K562 (cell line): ENCODE data around the gene CHRND. TPM values are rescaled to one million over a fixed set of nuclear protein-coding genes. Genes with fewer than 3 reads are reported as not detected.

ENCODE experiments used
- ATAC-seq: fragments of 200-7000 bp; cut with Tn5 transposase; 3 replicates; pipeline ENCODE4 v1.9.1; 2020; ENCODE audit warnings: moderate library complexity
- BruUV-seq: library from RNA; stranded (reverse); fragments of 400-500 nt; replicated peaks from 2 replicates; lab custom pipeline; 2021; lab: Mats Ljungman, UMichigan
- CTCF ChIA-PET: fragments of 300-600 bp; formaldehyde crosslinking; extraction: SDS; loops from one replicate; lab custom pipeline; 2021; ENCODE audit warnings: low intra/inter-chr PET ratio; lab: Yijun Ruan, JAX
- POLR2A ChIA-PET: fragments of 300-600, 350-650 bp; sonication (Branson Sonifier 250); formaldehyde crosslinking; extraction: SDS; loops from one replicate; lab custom pipeline; 2021; ENCODE audit warnings: antibody characterized with exemption, inconsistent platforms; lab: Yijun Ruan, JAX
- DNase-seq, 4 experiments: peaks; one replicate each; pipeline versions ENCODE4 v3.0.0 to v3.0.0-alpha.2; 2011 to 2018; ENCODE audit warnings: low spot score in 3 of 4, mixed read lengths in 3 of 4; ENCODE audit errors: extremely low read depth in 1 of 4
- FAIRE-seq: peaks from 2 replicates; lab custom pipeline; 2011; peaks lifted over from hg19 to GRCh38; lab: Jason Lieb, UNC
- H2AFZ ChIP-seq: 2 replicates; pipeline ENCODE4 v1.6.0; 2011; ENCODE audit warnings: low read depth, low read length, control low read depth, inconsistent platforms
- H3K27ac ChIP-seq: fragments of 200-600 bp; 3 replicates; pipeline ENCODE4 v1.8.0; 2011; ENCODE audit warnings: low read depth, mild to moderate bottlenecking, control low read depth, inconsistent platforms, low read length, moderate library complexity, mixed read lengths; ENCODE audit errors: extremely low read depth
- H3K27me3 ChIP-seq, 2 experiments: fragments of 300-600 bp in 1 of 2; 2 replicates in 1 of 2; 3 replicates in 1 of 2; pipeline versions ENCODE4 v1.6.0 to v1.8.0; 2011; ENCODE audit warnings: inconsistent platforms in 2 of 2, low read length in 2 of 2, mild to moderate bottlenecking in 1 of 2, mixed read lengths in 1 of 2, moderate library complexity in 1 of 2; ENCODE audit not compliant: control insufficient read depth in 2 of 2, insufficient read depth in 2 of 2
- H3K36me3 ChIP-seq: fragments of 300-600 bp; 3 replicates; pipeline ENCODE4 v1.8.0; 2011; ENCODE audit warnings: mild to moderate bottlenecking, low read length, inconsistent platforms; ENCODE audit not compliant: control insufficient read depth, insufficient read depth
- H3K4me1 ChIP-seq, 2 experiments: fragments of 200-600 bp in 1 of 2; replicated peaks in 1 of 2; 2 replicates in 1 of 2; 3 replicates in 1 of 2; pipeline versions ENCODE4 v1.5.1 to v1.8.0; 2011; ENCODE audit warnings: inconsistent platforms in 2 of 2, low read length in 2 of 2, mild to moderate bottlenecking in 1 of 2, mixed read lengths in 1 of 2, moderate library complexity in 1 of 2; ENCODE audit not compliant: control insufficient read depth in 2 of 2, insufficient read depth in 2 of 2
- H3K4me2 ChIP-seq: 2 replicates; pipeline ENCODE4 v1.6.1; 2011; ENCODE audit warnings: low read length, control low read depth, inconsistent platforms, mixed read lengths; ENCODE audit not compliant: insufficient read depth
- H3K4me3 ChIP-seq: fragments of 200-600 bp; sonication (generic), shearing (Covaris generic); 2 replicates; pipeline ENCODE4 v1.5.1; 2016; ENCODE audit warnings: control low read depth, inconsistent platforms
- H3K79me2 ChIP-seq: fragments of 200-600 bp; 3 replicates; pipeline ENCODE4 v1.8.0; 2011; ENCODE audit warnings: low read length, inconsistent platforms; ENCODE audit not compliant: control insufficient read depth, insufficient read depth
- H3K9ac ChIP-seq, 2 experiments: 2 replicates each; pipeline versions ENCODE4 v1.6.0 to v1.6.1; 2011; ENCODE audit warnings: low read depth in 2 of 2, low read length in 2 of 2, control low read depth in 1 of 2, inconsistent platforms in 1 of 2, mild to moderate bottlenecking in 1 of 2, mixed read lengths in 1 of 2; ENCODE audit not compliant: insufficient read depth in 1 of 2
- H3K9me1 ChIP-seq: one replicate; pipeline ENCODE4 v1.6.0; 2011; ENCODE audit warnings: inconsistent platforms, mild to moderate bottlenecking, low read length, moderate library complexity; ENCODE audit not compliant: control insufficient read depth, insufficient read depth
- H3K9me3 ChIP-seq: replicated peaks from 2 replicates; pipeline ENCODE4 v1.5.1; 2011; ENCODE audit warnings: low read depth, low read length, inconsistent platforms; ENCODE audit not compliant: control insufficient read depth, insufficient read depth
- H4K20me1 ChIP-seq: replicated peaks from 2 replicates; pipeline ENCODE4 v1.6.1; 2011; ENCODE audit warnings: low read length, inconsistent platforms, mixed read lengths; ENCODE audit not compliant: control insufficient read depth, insufficient read depth
- E2F3 ChIP-seq: fragments of 250-450 bp; sonication (Bioruptor Pico); IDR thresholded peaks from 2 replicates; pipeline ENCODE4 v1.4.0; 2020; ENCODE audit warnings: mild to moderate bottlenecking
- EHMT2 ChIP-seq: fragments of 450-650 bp; IDR thresholded peaks from 2 replicates; pipeline ENCODE4 v1.6.1; 2018; ENCODE audit warnings: antibody characterized with exemption
- ERF ChIP-seq: fragments of 450-650 bp; formaldehyde crosslinking; IDR thresholded peaks from 2 replicates; pipeline ENCODE4 v1.4.0; 2020; ENCODE audit warnings: mild to moderate bottlenecking, mixed read lengths
- KAT7 ChIP-seq: sonication (generic); formaldehyde crosslinking; IDR thresholded peaks from 2 replicates; pipeline ENCODE4 v1.8.0; 2022; ENCODE audit warnings: missing genetic modification reagents, mild to moderate bottlenecking, borderline replicate concordance
- L3MBTL2 ChIP-seq: fragments of 450-650 bp; IDR thresholded peaks from 2 replicates; pipeline ENCODE4 v1.6.1; 2016; ENCODE audit warnings: mild to moderate bottlenecking, moderate library complexity
- MECOM ChIP-seq: fragments of 250-450 bp; sonication (Bioruptor Pico); IDR thresholded peaks from 2 replicates; pipeline ENCODE4 v1.8.0; 2022; ENCODE audit warnings: inconsistent platforms
- NKRF ChIP-seq: fragments of 450-650 bp; IDR thresholded peaks from 2 replicates; pipeline ENCODE4 v1.6.1; 2016; ENCODE audit warnings: borderline replicate concordance
- SNAPC5 ChIP-seq: fragments of 250-450 bp; sonication (Bioruptor Pico); IDR thresholded peaks from 2 replicates; pipeline ENCODE4 v1.8.0; 2021; ENCODE audit warnings: moderate library complexity, mild to moderate bottlenecking, inconsistent platforms
- STAT5B ChIP-seq: fragments of 250-450 bp; sonication (Bioruptor Pico); IDR thresholded peaks from 2 replicates; pipeline ENCODE4 v1.8.0; 2021; ENCODE audit warnings: mild to moderate bottlenecking, inconsistent platforms
- THAP7 ChIP-seq: fragments of 250-450 bp; sonication (Bioruptor Pico); IDR thresholded peaks from 2 replicates; pipeline ENCODE4 v1.5.0; 2021
- TSC22D4 ChIP-seq: fragments of 450-650 bp; IDR thresholded peaks from 2 replicates; pipeline ENCODE4 v1.6.1; 2016; ENCODE audit warnings: missing genetic modification characterization, missing biosample characterization, control low read depth
- U2AF1 ChIP-seq: fragments of 200-400 bp; formaldehyde crosslinking; optimal IDR thresholded peaks from 2 replicates; pipeline ENCODE3; 2017; ENCODE audit warnings: mild to moderate bottlenecking, low read depth, low read length, moderate library complexity
- ZBTB1 ChIP-seq: sonication (generic); formaldehyde crosslinking; IDR thresholded peaks from 2 replicates; pipeline ENCODE4 v1.8.1; 2023; ENCODE audit warnings: missing genetic modification reagents, low read depth, mild to moderate bottlenecking, borderline replicate concordance
- ZBTB7A ChIP-seq: IDR thresholded peaks from 2 replicates; pipeline ENCODE4 v1.6.1; 2011; ENCODE audit warnings: low read depth, mild to moderate bottlenecking, low read length, moderate library complexity, borderline replicate concordance; ENCODE audit not compliant: control insufficient read depth
- ZC3H8 ChIP-seq: fragments of 450-650 bp; IDR thresholded peaks from 2 replicates; pipeline ENCODE4 v1.6.1; 2017
- ZNF354B ChIP-seq: fragments of 250-450 bp; sonication (Bioruptor Pico); IDR thresholded peaks from 2 replicates; pipeline ENCODE4 v1.4.0; 2020
- WGBS: fragments of 100-300 bp; shearing (Covaris generic); methylation state at CpG from one replicate; pipeline ENCODE4 v1.1.6; 2016; ENCODE audit warnings: low coverage, mixed read lengths; ENCODE audit not compliant: insufficient coverage; ENCODE audit errors: missing lambda C conversion rate; 5-methylcytosine and 5-hydroxymethylcytosine counted together
- in situ Hi-C: fragments of 300-500 bp; cut with MboI; formaldehyde crosslinking; loops from 4 replicates; pipeline ENCODE4 v1.15.0; 2018; ENCODE audit warnings: inconsistent platforms, mixed read lengths
- intact Hi-C: fragments of 100-400 bp; cut with micrococcal nuclease; formaldehyde crosslinking; loops from 2 replicates; pipeline ENCODE4 v1.14.2; 2022
- polyA plus RNA-seq, 8 experiments: library from polyadenylated mRNA; depleted of rRNA in 4 of 8; stranded (reverse) in 5 of 8; unstranded in 3 of 8; fragments of >200 nt; fragmentation: Nextera tagmentation in 2 of 8; fragmentation: Illumina TruSeq in 1 of 8; extraction: Ambion mirVana in 2 of 8; extraction: Trizol in 1 of 8; gene quantifications; 2 replicates each; pipeline versions ENCODE4 v1.2.1 to v1.2.3, GENCODE V29; 2011 to 2014; ENCODE audit warnings: inconsistent platforms in 1 of 8, missing spikeins in 1 of 8
- total RNA-seq, 7 experiments: library from RNA; depleted of rRNA in 6 of 7; stranded (reverse); fragments of >200 nt in 6 of 7; fragmentation: Illumina TruSeq in 2 of 7; extraction: Trizol in 2 of 7; gene quantifications; 2 replicates each; pipeline versions ENCODE4 v1.2.1 to v1.2.3, GENCODE V29; 2011 to 2021; ENCODE audit warnings: low replicate concordance in 1 of 7
- TF ChIP-seq, protein P1 (sequence below): fragments of 250-450 bp; sonication (Bioruptor Pico); IDR thresholded peaks from 2 replicates; pipeline ENCODE4 v1.8.0; 2021; ENCODE audit warnings: borderline replicate concordance, mild to moderate bottlenecking, moderate library complexity; ENCODE audit not compliant: poor library complexity, severe bottlenecking
- TF ChIP-seq, protein P2 (sequence below): fragments of 250-450 bp; sonication (Bioruptor Pico); IDR thresholded peaks from 2 replicates; pipeline ENCODE4 v1.5.0; 2021; ENCODE audit warnings: mild to moderate bottlenecking, borderline replicate concordance

The CHRND gene
- total and polyA plus RNA-seq, 9 of the 15 experiments (the other 6 are each of a cell fraction or from before 2014, with no cell fraction given): not detected

- H3K4me3 ChIP-seq: no peak overlapping the region
- H4K20me1 ChIP-seq: no peaks in the 10 kb centered on the region
- no peak for DNase-seq
- H3K4me1 ChIP-seq: peaks cover 0 to 28% of the 10 kb centered on the region in 2 experiments; a peak in 2 of 5 replicates
- H3K4me2 ChIP-seq: no peak overlapping the region
- CTCF ChIA-PET: no interaction called here
- H3K79me2 ChIP-seq: no peaks in the 10 kb centered on the region
- no peak for FAIRE-seq
- no peaks in the 10 kb centered on the region for H3K9me3 ChIP-seq
- H3K36me3 ChIP-seq: no peaks in the 10 kb centered on the region
- TF ChIP-seq, protein P1, sequence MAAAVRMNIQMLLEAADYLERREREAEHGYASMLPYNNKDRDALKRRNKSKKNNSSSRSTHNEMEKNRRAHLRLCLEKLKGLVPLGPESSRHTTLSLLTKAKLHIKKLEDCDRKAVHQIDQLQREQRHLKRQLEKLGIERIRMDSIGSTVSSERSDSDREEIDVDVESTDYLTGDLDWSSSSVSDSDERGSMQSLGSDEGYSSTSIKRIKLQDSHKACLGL: no peak
- TF ChIP-seq ZNF354B (CRISPR knock-in tag) (no peak), ZBTB1 (CRISPR knock-in tag) (no peak), ZC3H8 (no peak), NKRF (no peak), THAP7 (CRISPR knock-in tag) (no peak), E2F3 (CRISPR knock-in tag) (no peak), U2AF1 (no peak), MECOM (CRISPR knock-in tag) (no peak), ZBTB7A (no peak), SNAPC5 (CRISPR knock-in tag) (no peak), L3MBTL2 (no peak), KAT7 (no peak), STAT5B (CRISPR knock-in tag) (no peak), ERF (CRISPR knock-in tag) (no peak), EHMT2 (no peak), TSC22D4 (tag) (no peak)
- TF ChIP-seq, protein P2, sequence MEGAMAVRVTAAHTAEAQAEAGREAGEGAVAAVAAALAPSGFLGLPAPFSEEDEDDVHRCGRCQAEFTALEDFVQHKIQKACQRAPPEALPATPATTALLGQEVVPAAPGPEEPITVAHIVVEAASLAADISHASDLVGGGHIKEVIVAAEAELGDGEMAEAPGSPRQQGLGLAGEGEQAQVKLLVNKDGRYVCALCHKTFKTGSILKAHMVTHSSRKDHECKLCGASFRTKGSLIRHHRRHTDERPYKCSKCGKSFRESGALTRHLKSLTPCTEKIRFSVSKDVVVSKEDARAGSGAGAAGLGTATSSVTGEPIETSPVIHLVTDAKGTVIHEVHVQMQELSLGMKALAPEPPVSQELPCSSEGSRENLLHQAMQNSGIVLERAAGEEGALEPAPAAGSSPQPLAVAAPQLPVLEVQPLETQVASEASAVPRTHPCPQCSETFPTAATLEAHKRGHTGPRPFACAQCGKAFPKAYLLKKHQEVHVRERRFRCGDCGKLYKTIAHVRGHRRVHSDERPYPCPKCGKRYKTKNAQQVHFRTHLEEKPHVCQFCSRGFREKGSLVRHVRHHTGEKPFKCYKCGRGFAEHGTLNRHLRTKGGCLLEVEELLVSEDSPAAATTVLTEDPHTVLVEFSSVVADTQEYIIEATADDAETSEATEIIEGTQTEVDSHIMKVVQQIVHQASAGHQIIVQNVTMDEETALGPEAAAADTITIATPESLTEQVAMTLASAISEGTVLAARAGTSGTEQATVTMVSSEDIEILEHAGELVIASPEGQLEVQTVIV (CRISPR knock-in tag): no peak
- TF ChIP-seq, all 486 proteins: peak for 0
- H3K9me1 ChIP-seq: no peaks in the 10 kb centered on the region
- in situ Hi-C loops (no loop called here), intact Hi-C loops (no loop called here)
- WGBS: 0% methylated on average over 1 of the region's 4 CpGs
- POLR2A ChIA-PET: interaction anchor here (0.6 kb wide), 1 partner anchor 487 kb away, joined by 4 read pairs; no protein-coding TSS in a partner anchor
- ATAC-seq: no peak
- H3K9ac ChIP-seq: no peak overlapping the region
- no TSS peak for BruUV-seq
- H3K27ac ChIP-seq: no peak overlapping the region
- no peak overlapping the region for H2AFZ ChIP-seq
- H3K27me3 ChIP-seq: no peaks in the 10 kb centered on the region
Measured at GRCh38 chr2:232538671-232539070, 12.7 kb downstream of the CHRND start.
